Endometrial microvascular endothelial cells (primary cell): ENCODE data around the gene GRK2. TPM values are rescaled to one million over a fixed set of nuclear protein-coding genes. Genes with fewer than 3 reads are reported as not detected.

Experiments used
- in situ Hi-C: cut with HindIII; loops from 2 replicates; pipeline ENCODE4 v1.10.0; 2017; ENCODE audit warnings: low sequenced_read_pairs, low pct_unique_long_range_greater_than_20kb; ENCODE audit errors: inconsistent ontology term
- total RNA-seq: library from RNA; depleted of rRNA; stranded (reverse); fragments of >200 nt; gene quantifications from one replicate; pipeline ENCODE4 v1.2.3, GENCODE V29; 2015; ENCODE audit errors: inconsistent ontology term

Gene GRK2
- total RNA-seq, 1 donor from 2014 or later = 70.4 TPM

- in situ Hi-C loops = no loop called here
Measured at GRCh38 chr11:67268081-67268961, 2.0 kb downstream of the GRK2 start.

- in situ Hi-C loops = no loop called here
Measured at GRCh38 chr11:67268962-67269268, 2.6 kb downstream of the GRK2 start.

GRCh38 chr11:67269401-67270255 lies 3.4 kb downstream of the GRK2 start:
- in situ Hi-C loops = no loop called here

- in situ Hi-C loops = no loop called here
Measured at GRCh38 chr11:67270256-67271204, 4.3 kb downstream of the GRK2 start.

- in situ Hi-C loops = no loop called here
Measured at GRCh38 chr11:67271205-67271540, 4.9 kb downstream of the GRK2 start.

- in situ Hi-C loops = no loop called here
Measured at GRCh38 chr11:67271541-67272284, 5.4 kb downstream of the GRK2 start.

GRCh38 chr11:67272327-67273259 lies 6.3 kb downstream of the GRK2 start:
- in situ Hi-C loops = no loop called here

GRCh38 chr11:67273260-67273990 lies 7.2 kb downstream of the GRK2 start:
- in situ Hi-C loops = no loop called here

GRCh38 chr11:67274768-67275605 lies 8.7 kb downstream of the GRK2 start:
- in situ Hi-C loops = no loop called here

GRCh38 chr11:67275606-67276409 lies 9.5 kb downstream of the GRK2 start:
- in situ Hi-C loops = no loop called here

GRCh38 chr11:67276781-67277230 lies 10.5 kb downstream of the GRK2 start:
- in situ Hi-C loops = no loop called here

- in situ Hi-C loops = no loop called here
Measured at GRCh38 chr11:67277231-67277961, 11.1 kb downstream of the GRK2 start.

- in situ Hi-C loops = no loop called here
Measured at GRCh38 chr11:67278135-67278938, 12.1 kb downstream of the GRK2 start.
